ENCODE results near the gene PRDM11.

The PRDM11 gene

DNA sequence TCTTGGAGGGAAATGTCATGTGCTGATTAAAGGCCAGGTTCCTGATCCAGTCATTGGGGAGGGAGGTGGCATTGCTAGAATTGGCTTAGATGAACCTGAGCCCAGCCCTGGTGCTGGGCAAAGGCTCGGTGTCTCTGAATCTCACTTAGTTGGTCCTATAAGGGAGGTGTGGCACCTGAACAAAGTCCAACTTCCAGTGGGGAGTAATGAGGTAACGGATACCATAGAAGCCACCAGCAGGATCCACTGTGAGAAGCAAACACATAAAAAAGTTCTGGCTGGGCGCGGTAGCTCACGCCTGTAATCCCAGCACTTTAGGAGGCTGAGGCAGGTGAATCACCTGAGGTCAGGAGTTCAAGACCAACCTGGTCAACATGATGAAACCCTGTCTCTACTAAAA lies 26.6 kb downstream of the PRDM11 start:
- Histone ChIP-seq H3K4me1 (ENCODE audit: low read depth, poor library complexity, severe bottlenecking) (no peaks in the 10 kb centered on the region), H3K27me3 (ENCODE audit: insufficient read depth, low read depth) (no peaks in the 10 kb centered on the region), H4K20me1 (ENCODE audit: insufficient read depth) (no peaks in the 10 kb centered on the region), H3K9ac (no peak overlapping the region), H2AFZ (ENCODE audit: low read depth) (no peak overlapping the region), H3K36me3 (ENCODE audit: insufficient read depth) (no peaks in the 10 kb centered on the region), H3K27ac (no peak overlapping the region), H3K4me3 (IDR thresholded peaks at IDR 0.05; ENCODE audit: insufficient read depth, low read depth, low read length) (no peak overlapping the region), H3K79me2 (ENCODE audit: insufficient read depth, low read depth) (no peaks in the 10 kb centered on the region), H3K4me2 (no peak overlapping the region)
- TF ChIP-seq, protein P1, sequence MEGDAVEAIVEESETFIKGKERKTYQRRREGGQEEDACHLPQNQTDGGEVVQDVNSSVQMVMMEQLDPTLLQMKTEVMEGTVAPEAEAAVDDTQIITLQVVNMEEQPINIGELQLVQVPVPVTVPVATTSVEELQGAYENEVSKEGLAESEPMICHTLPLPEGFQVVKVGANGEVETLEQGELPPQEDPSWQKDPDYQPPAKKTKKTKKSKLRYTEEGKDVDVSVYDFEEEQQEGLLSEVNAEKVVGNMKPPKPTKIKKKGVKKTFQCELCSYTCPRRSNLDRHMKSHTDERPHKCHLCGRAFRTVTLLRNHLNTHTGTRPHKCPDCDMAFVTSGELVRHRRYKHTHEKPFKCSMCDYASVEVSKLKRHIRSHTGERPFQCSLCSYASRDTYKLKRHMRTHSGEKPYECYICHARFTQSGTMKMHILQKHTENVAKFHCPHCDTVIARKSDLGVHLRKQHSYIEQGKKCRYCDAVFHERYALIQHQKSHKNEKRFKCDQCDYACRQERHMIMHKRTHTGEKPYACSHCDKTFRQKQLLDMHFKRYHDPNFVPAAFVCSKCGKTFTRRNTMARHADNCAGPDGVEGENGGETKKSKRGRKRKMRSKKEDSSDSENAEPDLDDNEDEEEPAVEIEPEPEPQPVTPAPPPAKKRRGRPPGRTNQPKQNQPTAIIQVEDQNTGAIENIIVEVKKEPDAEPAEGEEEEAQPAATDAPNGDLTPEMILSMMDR (conservative IDR thresholded peaks at IDR 0.05; ENCODE audit: low read depth, low read length), result no peak

DNA sequence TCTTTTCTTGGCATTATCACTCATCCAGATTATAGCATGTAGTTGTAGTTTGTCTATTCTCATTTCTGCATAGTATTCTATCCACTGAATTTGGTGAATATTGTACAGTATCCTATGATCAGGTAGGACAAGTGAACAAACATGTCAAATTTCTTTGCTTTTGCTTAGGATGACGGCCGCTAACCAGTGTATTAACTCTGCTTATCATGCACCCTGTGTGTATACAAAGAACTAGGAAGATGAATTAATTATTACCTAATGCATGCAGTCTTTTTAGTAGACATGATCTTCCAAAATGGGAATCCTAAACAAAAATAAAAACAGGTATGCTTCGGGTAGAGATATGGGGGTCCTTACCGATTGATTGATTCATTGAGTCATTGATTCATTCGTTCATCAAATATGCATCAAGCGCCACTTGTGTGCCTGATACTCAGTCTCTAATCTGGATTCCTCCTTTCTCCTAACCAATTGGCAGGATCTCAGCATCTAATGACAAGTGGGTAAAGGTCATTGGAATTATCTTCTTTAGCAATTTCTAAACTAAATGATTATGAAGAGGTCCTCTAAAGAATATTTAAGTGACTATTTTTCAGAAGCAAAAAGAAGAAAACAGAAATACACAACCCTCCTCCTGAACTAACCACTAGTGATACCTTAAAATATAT lies 27.9 kb downstream of the PRDM11 start:
- H3K79me2 ChIP-seq (ENCODE audit: insufficient read depth, low read depth), result no peaks in the 10 kb centered on the region
- no peak overlapping the region for H3K27ac ChIP-seq
- no peaks in the 10 kb centered on the region for H4K20me1 ChIP-seq (ENCODE audit: insufficient read depth)
- TF ChIP-seq, protein P1 (conservative IDR thresholded peaks at IDR 0.05; ENCODE audit: low read depth, low read length), result no peak
- H3K36me3 ChIP-seq (ENCODE audit: insufficient read depth), result no peaks in the 10 kb centered on the region
- H3K4me3 ChIP-seq (IDR thresholded peaks at IDR 0.05; ENCODE audit: insufficient read depth, low read depth, low read length), result no peak overlapping the region
- H3K9ac ChIP-seq, result no peak overlapping the region
- H3K27me3 ChIP-seq (ENCODE audit: insufficient read depth, low read depth), result no peaks in the 10 kb centered on the region
- no peak overlapping the region for H3K4me2 ChIP-seq
- H3K4me1 ChIP-seq (ENCODE audit: low read depth, poor library complexity, severe bottlenecking), result no peaks in the 10 kb centered on the region
- H2AFZ ChIP-seq (ENCODE audit: low read depth), result no peak overlapping the region

DNA sequence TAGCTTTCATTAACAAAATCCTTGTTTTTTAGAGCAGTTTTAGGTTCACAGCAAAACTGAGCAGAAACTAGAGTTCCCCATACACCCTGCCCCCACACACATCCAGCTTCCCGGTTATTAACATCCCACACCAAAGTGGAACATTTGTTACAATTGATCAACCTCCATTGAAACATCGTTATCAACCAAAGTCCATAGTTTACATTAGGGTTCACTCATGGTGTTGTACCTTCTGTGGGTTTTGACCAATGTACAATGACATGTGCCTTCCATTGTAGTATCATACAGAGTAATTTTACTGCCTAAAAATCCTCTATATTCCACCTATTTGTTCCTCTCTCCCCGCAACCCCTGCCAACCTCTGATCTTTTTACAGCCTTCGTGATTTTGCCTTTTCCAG lies 28.5 kb downstream of the PRDM11 start:
- H3K4me3 ChIP-seq (IDR thresholded peaks at IDR 0.05; ENCODE audit: insufficient read depth, low read depth, low read length), result no peak overlapping the region

DNA sequence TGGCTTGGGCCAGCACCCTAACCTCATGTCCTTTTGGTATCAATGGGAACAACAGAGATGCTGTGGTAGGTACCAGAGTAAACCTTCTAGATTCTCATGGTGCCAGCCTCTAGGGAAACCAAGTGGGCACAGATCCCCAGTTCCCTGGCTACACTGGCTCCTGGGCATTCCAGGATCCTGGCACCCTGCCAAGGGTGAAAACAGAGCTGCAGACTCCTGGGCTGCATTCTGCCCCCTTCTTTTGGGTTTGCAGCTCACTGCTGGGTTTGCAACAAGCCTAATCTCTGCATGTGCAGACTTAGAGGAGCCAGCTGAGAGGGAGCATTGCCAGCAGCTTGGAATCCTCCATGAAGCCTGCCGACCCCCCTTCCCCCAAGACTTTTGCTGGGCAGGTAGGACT lies 30.6 kb downstream of the PRDM11 start:
- H4K20me1 ChIP-seq (ENCODE audit: insufficient read depth), result no peaks in the 10 kb centered on the region
- H3K4me1 ChIP-seq (ENCODE audit: low read depth, poor library complexity, severe bottlenecking), result no peaks in the 10 kb centered on the region
- TF ChIP-seq, protein P1 (conservative IDR thresholded peaks at IDR 0.05; ENCODE audit: low read depth, low read length), result no peak
- no peaks in the 10 kb centered on the region for H3K79me2 ChIP-seq (ENCODE audit: insufficient read depth, low read depth)
- H2AFZ ChIP-seq (ENCODE audit: low read depth), result no peak overlapping the region
- H3K9ac ChIP-seq, result no peak overlapping the region
- H3K27me3 ChIP-seq (ENCODE audit: insufficient read depth, low read depth), result no peaks in the 10 kb centered on the region
- H3K4me3 ChIP-seq (IDR thresholded peaks at IDR 0.05; ENCODE audit: insufficient read depth, low read depth, low read length), result no peak overlapping the region
- no peaks in the 10 kb centered on the region for H3K36me3 ChIP-seq (ENCODE audit: insufficient read depth)
- H3K27ac ChIP-seq, result no peak overlapping the region
- H3K4me2 ChIP-seq, result no peak overlapping the region

More for the DNA sequence above, 28.5 kb downstream of the PRDM11 start:
- TF ChIP-seq, protein P1 (conservative IDR thresholded peaks at IDR 0.05; ENCODE audit: low read depth, low read length), result no peak
- no peak overlapping the region for H3K9ac ChIP-seq
- no peaks in the 10 kb centered on the region for H3K4me1 ChIP-seq (ENCODE audit: low read depth, poor library complexity, severe bottlenecking)
- H4K20me1 ChIP-seq (ENCODE audit: insufficient read depth), result no peaks in the 10 kb centered on the region
- H3K27ac ChIP-seq, result no peak overlapping the region
- no peaks in the 10 kb centered on the region for H3K27me3 ChIP-seq (ENCODE audit: insufficient read depth, low read depth)
- H3K4me2 ChIP-seq, result no peak overlapping the region
- H3K79me2 ChIP-seq (ENCODE audit: insufficient read depth, low read depth), result no peaks in the 10 kb centered on the region
- H2AFZ ChIP-seq (ENCODE audit: low read depth), result no peak overlapping the region
- H3K36me3 ChIP-seq (ENCODE audit: insufficient read depth), result no peaks in the 10 kb centered on the region

Measured in KMS-11 (cell line).